GM19395 (cell line): ENCODE results near the gene FANCE.

Experiments used
- ATAC-seq: cut with Tn5 transposase; IDR thresholded peaks from one replicate; pipeline ENCODE4 v1.9.1; 2021; ENCODE audit warnings: mild to moderate bottlenecking, moderate library complexity; ENCODE audit not compliant: unreplicated experiment

The FANCE gene, protein sequence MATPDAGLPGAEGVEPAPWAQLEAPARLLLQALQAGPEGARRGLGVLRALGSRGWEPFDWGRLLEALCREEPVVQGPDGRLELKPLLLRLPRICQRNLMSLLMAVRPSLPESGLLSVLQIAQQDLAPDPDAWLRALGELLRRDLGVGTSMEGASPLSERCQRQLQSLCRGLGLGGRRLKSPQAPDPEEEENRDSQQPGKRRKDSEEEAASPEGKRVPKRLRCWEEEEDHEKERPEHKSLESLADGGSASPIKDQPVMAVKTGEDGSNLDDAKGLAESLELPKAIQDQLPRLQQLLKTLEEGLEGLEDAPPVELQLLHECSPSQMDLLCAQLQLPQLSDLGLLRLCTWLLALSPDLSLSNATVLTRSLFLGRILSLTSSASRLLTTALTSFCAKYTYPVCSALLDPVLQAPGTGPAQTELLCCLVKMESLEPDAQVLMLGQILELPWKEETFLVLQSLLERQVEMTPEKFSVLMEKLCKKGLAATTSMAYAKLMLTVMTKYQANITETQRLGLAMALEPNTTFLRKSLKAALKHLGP

DNA sequence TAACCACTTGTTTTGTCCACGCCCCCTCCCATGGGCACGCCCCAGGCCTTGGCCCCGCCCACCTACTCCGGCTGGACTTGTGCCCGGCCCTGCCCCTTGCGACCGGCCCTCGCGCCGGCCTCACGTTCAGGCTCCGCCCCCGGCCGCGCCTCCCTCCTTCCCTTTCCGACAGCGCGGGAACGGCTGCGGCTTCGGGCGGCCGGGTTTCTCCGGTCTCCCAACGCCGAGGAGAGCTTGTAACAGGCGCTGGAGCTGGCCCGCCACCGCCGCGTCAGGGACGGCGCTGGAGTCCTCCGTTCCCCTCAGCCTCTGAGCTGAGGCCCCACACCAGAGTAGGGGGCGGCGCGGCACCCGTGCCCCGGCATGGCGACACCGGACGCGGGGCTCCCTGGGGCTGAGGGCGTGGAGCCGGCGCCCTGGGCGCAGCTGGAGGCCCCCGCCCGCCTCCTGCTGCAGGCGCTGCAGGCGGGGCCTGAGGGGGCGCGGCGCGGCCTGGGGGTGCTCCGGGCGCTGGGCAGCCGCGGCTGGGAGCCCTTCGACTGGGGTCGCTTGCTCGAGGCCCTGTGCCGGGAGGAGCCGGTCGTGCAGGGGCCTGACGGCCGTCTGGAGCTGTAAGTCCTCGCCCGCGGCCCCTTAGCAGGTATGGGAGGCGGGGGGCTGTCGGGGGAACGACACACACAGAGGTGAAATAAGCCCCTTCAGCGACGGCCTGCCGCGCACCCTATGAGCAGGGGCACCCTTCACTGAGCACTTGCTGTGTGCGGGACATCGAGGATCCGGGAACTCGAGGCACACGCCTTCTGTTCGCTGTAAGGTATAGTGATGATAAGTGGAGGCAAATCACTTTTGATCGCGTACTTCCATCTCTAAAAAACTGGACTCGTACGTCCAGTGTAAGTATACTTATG is at the start of gene FANCE:
Gene FANCE (plus strand): TSS at position 156 of the 908 bp plus-strand sequence. CDS start 208 bp downstream, at position 364.
- peak; percentile 90 for ATAC-seq

DNA sequence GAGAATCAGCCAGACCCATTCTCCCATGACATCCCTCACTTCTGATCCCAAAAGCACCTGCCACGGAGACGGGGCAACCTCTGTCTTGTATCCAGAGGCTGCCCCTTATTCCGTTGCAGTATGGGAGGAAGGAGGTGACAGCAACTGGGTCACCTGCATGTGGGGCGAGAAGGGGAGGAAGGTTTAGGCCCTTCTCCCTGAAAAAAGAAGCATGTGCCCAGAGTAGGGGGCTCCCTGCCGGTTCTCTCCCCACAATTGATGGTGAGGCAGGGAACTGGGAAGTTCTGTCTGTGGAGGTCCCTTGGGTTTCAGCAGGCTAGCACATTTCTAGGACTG is 49.3 kb upstream of the FANCE start:
- ATAC-seq, result no peak

GRCh38 chr6:35403544-35404442 is 48.3 kb upstream of the FANCE start:
- no peak for ATAC-seq

DNA sequence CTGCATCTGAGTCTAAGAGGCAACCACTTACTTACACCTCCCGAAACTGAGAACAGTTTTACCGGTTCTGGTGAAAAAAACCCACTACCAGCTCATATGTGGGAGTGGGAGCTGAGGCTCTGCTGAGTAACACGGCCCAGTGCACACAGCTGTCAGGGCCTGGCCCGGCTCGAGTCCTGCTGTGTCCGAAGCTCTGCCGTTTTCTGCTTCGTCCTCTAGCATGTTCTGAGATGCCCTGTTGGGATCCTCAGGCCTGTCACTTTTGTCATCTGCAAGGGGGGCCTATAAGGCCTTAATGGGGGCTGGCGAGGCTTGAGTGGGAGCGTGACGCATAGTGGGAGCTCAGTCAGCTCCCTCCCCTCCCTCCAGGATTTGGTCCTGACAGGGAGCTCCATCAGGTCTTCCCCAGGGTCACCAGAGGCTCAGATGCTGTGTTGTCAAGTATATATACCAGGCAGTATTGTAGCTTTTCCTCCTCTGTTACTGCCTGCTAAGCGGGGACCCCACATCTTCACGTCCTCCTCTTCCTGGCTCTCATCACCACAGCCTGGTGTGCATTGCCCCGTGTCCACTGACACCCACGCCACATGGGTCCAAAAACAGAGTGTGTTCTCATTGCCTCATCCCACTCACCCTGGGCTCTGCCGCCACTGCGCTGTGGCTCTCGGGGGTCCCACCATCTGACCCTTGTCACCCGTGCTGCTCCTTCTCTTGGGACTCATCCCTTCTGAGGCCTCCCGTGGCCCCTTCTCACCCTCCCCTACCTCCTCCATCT is 45.2 kb upstream of the FANCE start:
- ATAC-seq, result no peak

DNA sequence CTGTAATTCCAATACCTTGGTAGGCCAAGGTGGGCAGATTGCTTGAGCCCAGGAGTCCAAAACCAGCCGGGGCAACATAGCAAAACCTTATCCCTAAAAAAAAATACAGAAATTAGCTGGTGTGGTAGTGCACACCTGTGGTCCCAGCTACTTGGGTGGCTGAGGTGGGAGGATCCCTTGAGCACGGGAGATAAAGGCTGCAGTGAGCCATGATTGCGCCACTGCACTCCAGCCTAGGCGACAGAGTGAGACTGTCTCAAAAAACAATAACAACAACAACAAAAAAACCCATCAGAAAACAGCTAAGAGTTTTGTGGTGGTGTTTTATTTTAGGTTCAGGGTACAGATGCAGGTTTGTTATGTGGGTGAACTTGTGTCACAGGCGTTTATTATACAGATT is 42.9 kb upstream of the FANCE start:
- no peak for ATAC-seq

- ATAC-seq, result no peak
These were observed 42.0 kb upstream of the FANCE start for GRCh38 chr6:35410131-35410530.

- no peak for ATAC-seq
These were observed 41.1 kb upstream of the FANCE start for GRCh38 chr6:35411066-35411465.

GRCh38 chr6:35412102-35412501 is 40.0 kb upstream of the FANCE start:
- ATAC-seq, result no peak

DNA sequence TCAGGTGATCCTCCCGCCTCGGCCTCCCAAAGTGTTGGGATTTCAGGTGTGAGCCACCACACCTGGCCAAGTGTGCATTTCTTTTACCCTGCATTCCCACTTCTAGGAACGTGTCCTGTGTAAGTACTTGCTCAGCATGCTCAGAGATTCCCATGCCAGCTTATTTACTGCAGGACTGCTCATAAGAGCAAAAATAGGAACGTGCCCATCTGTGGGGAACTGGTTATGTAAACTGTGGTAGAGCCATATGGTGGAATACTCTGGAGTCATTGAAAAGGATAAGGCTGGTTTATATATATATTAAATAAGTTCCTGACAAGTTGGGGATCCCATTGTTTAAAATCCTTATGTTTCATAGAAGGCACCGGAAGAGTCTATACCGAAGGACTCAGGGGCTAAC is 38.2 kb upstream of the FANCE start:
- ATAC-seq, result no peak

GRCh38 chr6:35415065-35415891 is 36.9 kb upstream of the FANCE start:
- no peak for ATAC-seq

- no peak for ATAC-seq
These were observed 34.0 kb upstream of the FANCE start for GRCh38 chr6:35417979-35418661.

DNA sequence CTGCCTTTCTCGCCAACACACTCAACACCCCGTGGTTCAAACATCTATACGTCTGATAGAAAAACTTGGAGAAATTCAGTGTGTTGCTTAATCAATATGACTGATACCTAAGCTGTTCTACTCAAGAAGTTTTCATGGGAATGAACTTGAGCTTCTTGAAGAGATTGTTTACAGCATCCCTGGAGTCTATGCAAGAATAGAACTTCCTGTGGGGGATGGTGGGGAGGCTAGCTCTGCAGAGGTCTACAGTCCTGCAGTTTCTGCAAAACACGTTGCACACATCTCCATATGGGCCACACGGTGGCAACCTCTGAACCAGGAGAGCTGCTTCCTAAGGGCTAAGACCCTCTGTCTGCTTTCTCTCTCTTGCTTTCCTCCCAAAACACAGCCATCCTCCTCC is 32.7 kb upstream of the FANCE start:
- ATAC-seq, result no peak

GRCh38 chr6:35419961-35420360 is 32.2 kb upstream of the FANCE start:
- no peak for ATAC-seq

DNA sequence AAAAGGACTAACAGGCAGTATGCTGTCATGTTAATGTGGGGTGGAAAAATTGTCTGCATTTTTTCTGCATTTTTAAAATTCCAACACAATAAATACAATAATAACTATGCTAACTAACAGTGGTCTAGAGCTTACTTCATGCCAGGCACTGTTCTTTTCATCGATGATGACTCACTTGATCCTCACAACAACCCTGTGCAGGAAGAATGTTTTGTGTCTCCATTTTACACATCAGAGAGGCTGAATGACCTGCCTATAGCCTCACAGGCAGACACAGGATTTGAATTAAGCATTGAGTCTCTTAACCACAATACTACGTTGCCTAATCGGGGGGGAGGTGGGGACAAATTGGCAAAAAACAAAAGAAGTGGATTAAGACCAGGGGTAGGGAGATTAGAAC is 26.9 kb upstream of the FANCE start:
- ATAC-seq, result no peak

GRCh38 chr6:35426074-35426473 is 26.1 kb upstream of the FANCE start:
- no peak for ATAC-seq

GRCh38 chr6:35427435-35427834 is 24.7 kb upstream of the FANCE start:
- ATAC-seq, result no peak

GRCh38 chr6:35427851-35428321 is 24.3 kb upstream of the FANCE start:
- ATAC-seq, result no peak

DNA sequence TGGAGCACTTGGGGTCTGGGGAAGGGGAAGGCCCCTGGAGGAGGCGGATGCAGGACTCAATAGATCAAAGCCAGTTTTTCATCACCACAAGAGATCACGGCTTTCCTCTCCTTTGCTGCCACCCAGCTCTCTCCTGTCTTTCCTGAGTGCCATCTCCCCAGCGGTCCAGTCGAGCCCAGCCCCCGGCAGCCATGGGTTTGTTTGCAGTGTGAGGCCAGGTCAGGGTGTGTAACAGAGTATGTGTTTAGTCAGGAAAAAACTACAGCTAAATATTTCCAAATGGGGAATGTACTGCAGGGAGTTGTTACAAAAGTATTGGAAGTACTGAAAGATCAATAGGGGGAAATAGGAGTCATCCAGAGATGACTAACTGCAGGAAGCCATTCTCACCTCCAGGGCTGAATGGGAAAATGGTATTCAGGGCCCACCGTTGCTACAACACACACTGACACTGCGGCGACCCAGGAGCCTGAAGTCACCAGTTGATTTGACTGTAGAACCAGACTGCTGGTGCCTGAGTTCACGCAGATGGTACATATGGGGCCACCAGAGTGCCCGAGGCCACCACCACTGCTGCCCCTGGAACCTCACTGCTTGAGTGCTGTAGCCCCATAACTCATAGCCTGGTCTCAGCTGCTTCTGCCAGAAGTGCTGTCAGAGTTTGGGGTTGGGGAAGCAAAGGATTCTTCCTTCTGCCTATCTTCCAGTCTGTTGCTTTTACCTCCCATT is 23.6 kb upstream of the FANCE start:
- ATAC-seq, result no peak
